Measurements from ENCODE around the gene SEMA4B. TPM values are rescaled to one million over a fixed set of nuclear protein-coding genes. Genes with fewer than 3 reads are reported as not detected.
A peak's percentile ranks its signal among the peaks of the same experiment; 100 is the strongest.

SEMA4B gene
- total and polyA plus RNA-seq, 9 of the 15 experiments (the other 6 are each of a cell fraction or from before 2014, with no cell fraction given) = 1.3 to 33.6 (median 11.0) TPM

GRCh38 chr15:90271459-90272166 lies 70.5 kb downstream of the SEMA4B start:
- no peaks in the 10 kb centered on the region for H3K27me3 ChIP-seq (ENCODE audit: control insufficient read depth in 2 of 2, insufficient read depth in 2 of 2, low read length in 2 of 2)
- H3K4me1 ChIP-seq (replicated peaks in 1 of 2; ENCODE audit: control insufficient read depth in 2 of 2, insufficient read depth in 2 of 2, low read length in 2 of 2) = peaks cover 7 to 8% of the 10 kb centered on the region in 2 experiments; a peak in 4 of 5 replicates
- no peak overlapping the region for H3K9ac ChIP-seq (ENCODE audit: insufficient read depth in 1 of 2, low read depth in 2 of 2, low read length in 2 of 2)
- H3K79me2 ChIP-seq (ENCODE audit: control insufficient read depth, insufficient read depth, low read length) = peaks cover 59% of the 10 kb centered on the region
- no peak overlapping the region for H3K4me2 ChIP-seq (ENCODE audit: insufficient read depth, low read length)
- no peak for ATAC-seq
- peaks cover 61% of the 10 kb centered on the region for H3K36me3 ChIP-seq (ENCODE audit: control insufficient read depth, insufficient read depth, low read length)
- BruUV-seq (replicated peaks) = TSS peak; percentile 11
- TF ChIP-seq CBX3 (IDR thresholded peaks at IDR 0.05; ENCODE audit: borderline replicate concordance in 1 of 2, low read length in 2 of 2) (no peak), ZBTB5 (IDR thresholded peaks at IDR 0.05) (no peak), EHMT2 (IDR thresholded peaks at IDR 0.05) (no peak), LCOR (CRISPR knock-in tag; IDR thresholded peaks at IDR 0.05) (no peak), PYGO2 (tag; IDR thresholded peaks at IDR 0.05) (no peak), EP300 (IDR thresholded peaks at IDR 0.05; ENCODE audit: low read length) (no peak), RFX5 (IDR thresholded peaks at IDR 0.05; ENCODE audit: low read depth, low read length) (no peak), KDM4B (IDR thresholded peaks at IDR 0.05; ENCODE audit: borderline replicate concordance in 2 of 2, low read depth in 1 of 2) (no peak), CUX1 (CRISPR knock-in tag; IDR thresholded peaks at IDR 0.05) (no peak), ZKSCAN8 (CRISPR knock-in tag; IDR thresholded peaks at IDR 0.05) (no peak), MYBL2 (IDR thresholded peaks at IDR 0.05; ENCODE audit: low read depth) (no peak), MYBL2 (CRISPR knock-in tag; IDR thresholded peaks at IDR 0.05; ENCODE audit: borderline replicate concordance) (no peak), RFX7 (CRISPR knock-in tag; IDR thresholded peaks at IDR 0.05) (no peak), MCM3 (IDR thresholded peaks at IDR 0.05) (no peak)
- CTCF ChIA-PET (ENCODE audit: low intra/inter-chr PET ratio) = no interaction called here
- no peak overlapping the region for H3K27ac ChIP-seq (ENCODE audit: extremely low read depth, low read depth, low read length)
- no peak for DNase-seq (ENCODE audit: extremely low read depth in 1 of 4, low spot score in 3 of 4)
- no peak overlapping the region for H2AFZ ChIP-seq (ENCODE audit: low read depth, low read length)
- H3K4me3 ChIP-seq = no peak overlapping the region
- no peak for FAIRE-seq
- no peaks in the 10 kb centered on the region for H3K9me3 ChIP-seq (replicated peaks; ENCODE audit: control insufficient read depth, insufficient read depth, low read depth, low read length)
- POLR2A ChIA-PET = interaction anchor here (0.5 to 1.1 kb wide), 3 partner anchors 18 to 37 kb away, joined by 3 to 5 read pairs (median 3); no protein-coding TSS in a partner anchor
- H3K9me1 ChIP-seq (ENCODE audit: control insufficient read depth, insufficient read depth, low read length) = no peaks in the 10 kb centered on the region
- in situ Hi-C loops (cut with MboI) (no loop called here), intact Hi-C loops (cut with micrococcal nuclease) (no loop called here)
- H4K20me1 ChIP-seq (replicated peaks; ENCODE audit: control insufficient read depth, insufficient read depth, low read length) = no peaks in the 10 kb centered on the region; the same call in 1 of the 2 replicates
- 84% methylated on average over 7 of the region's 7 CpGs for WGBS (ENCODE audit: insufficient coverage, low coverage, missing lambda C conversion rate)
